LNCAP (cell line): Measurements from ENCODE around the gene HCCS.

Experiments used
- CTCF ChIP-seq: fragments of 450-650 bp; IDR thresholded peaks from 2 replicates; pipeline ENCODE4 v1.5.1; 2017; ENCODE audit warnings: mild to moderate bottlenecking

Gene HCCS

GRCh38 chrX:11143931-11144678, 33.0 kb downstream of the HCCS start:
- TF ChIP-seq CTCF, result peak; percentile 44; the same call in 1 of the 2 replicates

GRCh38 chrX:11146411-11146810, 35.3 kb downstream of the HCCS start:
- TF ChIP-seq CTCF, result no peak

- no peak for TF ChIP-seq CTCF
Measured at GRCh38 chrX:11148401-11148800, 37.3 kb downstream of the HCCS start.

GRCh38 chrX:11151799-11152559, 40.8 kb downstream of the HCCS start:
- no peak for TF ChIP-seq CTCF

GRCh38 chrX:11159149-11159548, 48.0 kb downstream of the HCCS start:
- TF ChIP-seq CTCF, result no peak

- TF ChIP-seq CTCF, result no peak
Measured at GRCh38 chrX:11164433-11164832, 53.3 kb downstream of the HCCS start.

GRCh38 chrX:11171956-11172355, 60.8 kb downstream of the HCCS start:
- no peak for TF ChIP-seq CTCF
